ENCODE measurements around the gene ABCC1.

Gene ABCC1

DNA sequence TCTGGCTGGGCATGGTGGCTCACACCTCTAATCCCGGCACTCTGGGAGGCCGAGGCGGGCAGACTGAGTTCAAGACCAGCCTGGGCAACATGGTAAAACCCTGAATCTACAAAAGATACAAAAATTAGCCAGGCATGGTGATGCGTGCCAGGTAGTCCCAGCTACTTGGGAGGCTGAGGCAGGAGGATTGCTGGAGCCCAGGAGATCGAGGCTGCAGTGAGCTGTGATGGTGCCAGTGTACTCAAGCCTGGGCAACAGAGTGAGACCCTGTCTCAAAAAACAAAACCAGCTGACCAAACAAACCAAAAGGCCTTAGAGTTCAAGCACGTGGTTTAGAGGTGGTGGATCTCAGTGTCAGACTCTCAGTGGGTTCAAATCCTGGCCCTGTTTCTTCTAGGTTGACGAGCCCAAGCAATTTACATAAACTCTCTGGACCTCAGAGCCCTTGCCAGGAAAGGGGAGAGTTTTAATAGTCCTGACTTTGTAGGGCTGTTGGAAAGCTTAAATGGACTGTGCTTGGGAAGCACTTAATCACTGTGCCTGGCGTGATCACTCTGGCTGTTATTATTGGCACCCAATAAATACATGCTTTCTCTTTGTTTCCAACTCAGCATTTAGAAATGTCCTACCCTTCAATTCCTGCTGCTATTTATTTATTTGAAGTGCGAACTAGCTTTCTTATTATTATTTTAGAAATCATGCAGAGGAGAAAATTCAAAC is 44.7 kb downstream of the ABCC1 start:
- DNase-seq = no peak

DNA sequence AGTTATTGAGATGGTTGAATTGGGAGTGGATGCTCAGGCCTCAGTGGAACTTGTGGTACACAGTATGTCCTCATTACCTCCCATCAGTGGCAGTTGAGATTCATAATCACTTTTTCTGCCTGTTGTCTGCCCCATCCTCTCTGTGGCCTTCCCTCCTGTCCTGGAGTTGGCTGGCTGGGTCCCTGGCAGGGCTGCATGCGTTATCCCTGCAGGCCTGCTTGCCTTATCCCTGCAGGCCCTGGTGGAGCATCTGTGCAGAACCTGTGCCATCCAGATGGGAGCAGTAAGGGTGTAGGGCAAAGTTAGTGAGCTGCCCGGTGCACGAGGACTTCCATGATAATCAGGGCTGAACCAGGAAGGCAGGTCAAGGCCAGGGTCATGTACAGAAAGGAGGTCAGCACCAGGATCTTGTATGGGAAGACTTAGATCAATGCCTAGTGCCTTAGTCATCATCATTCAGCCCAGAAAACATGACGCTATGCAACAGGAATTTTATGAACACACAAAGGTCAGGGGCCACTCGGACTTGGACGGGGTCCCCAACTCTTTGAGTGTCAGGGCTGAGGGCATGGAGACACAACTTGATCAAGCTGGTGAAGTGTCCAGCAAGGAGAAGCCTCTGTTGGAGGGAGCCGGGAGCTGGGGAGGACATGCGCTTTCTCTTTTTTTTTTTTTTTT is 47.2 kb downstream of the ABCC1 start:
- DNase-seq = no peak

- DNase-seq = no peak
These were observed 51.3 kb downstream of the ABCC1 start for GRCh38 chr16:16000685-16001084.

DNA sequence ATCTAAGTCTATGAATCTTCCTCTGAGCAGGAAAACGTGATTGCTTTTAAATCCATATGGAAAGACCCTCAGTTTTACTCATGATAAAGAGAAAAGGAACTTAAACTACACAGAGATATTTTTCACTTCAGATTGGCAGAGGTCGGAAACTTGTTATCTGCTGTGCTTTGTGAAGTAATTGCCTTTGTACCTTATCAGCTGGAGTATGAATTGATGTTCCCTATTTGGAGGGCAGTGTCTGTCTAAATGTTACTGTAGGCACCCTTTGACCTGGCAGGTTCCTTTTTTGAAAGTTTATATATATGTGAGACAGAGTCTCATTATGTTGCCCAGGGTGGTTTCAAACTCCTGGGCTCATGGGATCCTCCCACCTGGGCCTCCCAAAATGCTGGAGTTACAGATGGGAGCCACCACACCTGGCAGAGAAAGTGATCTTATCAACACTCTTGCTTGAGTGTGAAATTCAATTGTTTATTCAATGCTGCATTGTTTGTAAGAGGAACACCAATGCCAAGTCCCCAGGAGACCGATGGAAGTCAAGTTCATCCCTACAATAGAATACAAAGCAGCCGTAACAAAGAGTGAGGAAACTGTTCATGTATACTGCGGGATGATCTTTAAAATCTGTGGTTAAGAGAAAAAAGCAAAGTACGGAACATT is 52.3 kb downstream of the ABCC1 start:
- no peak for DNase-seq

DNA sequence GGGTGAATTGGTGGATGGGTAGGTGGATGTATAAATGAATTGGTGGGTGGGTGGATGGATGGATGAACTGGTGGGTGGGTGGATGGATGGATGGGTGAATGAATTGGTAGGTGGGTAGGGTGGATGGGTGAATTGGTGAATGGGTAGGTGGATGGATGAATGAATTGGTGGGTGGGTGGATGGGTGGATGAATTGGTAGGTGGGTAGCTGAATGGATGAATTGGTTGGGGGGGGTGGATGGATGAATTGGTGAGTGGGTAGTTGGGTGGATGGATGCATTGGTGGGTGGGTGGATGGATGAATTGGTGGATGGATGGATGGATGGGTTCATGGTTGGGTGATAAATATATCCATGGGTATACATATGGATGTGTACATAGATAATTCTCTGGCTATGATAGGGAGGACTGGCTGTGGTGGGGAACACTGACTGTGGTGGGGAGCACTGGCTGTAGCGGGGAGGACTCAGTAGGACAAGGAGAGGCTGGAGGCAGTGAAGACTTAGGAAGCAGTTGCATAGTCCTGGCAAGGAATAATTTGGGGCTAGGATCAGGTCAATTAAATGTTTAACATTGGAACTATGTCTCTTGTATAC is 54.4 kb downstream of the ABCC1 start:
- no peak for DNase-seq

- DNase-seq = no peak
These were observed 54.9 kb downstream of the ABCC1 start for GRCh38 chr16:16004314-16004749.

- no peak for DNase-seq
These were observed 56.3 kb downstream of the ABCC1 start for GRCh38 chr16:16005721-16006120.

DNA sequence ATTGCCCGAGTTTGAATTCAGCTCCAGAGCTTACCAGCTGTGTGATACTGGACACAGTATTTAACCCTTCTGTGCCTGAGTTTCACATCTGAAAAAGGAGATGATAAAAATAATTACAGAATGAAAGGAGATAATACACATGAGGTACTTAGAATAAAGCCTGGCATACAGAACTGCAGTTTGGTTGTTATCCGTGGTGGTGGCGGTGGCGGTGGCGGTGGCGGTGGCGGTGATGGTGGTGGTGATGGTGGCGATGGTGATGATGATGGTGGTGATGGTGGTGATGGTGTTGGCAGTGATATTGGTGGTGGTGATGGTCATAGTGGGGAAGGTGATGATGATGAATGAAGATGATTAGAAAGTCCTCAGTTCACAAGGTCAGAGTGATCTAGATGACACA is 57.2 kb downstream of the ABCC1 start:
- DNase-seq = no peak

GRCh38 chr16:16007743-16008111 is 58.3 kb downstream of the ABCC1 start:
- no peak for DNase-seq

GRCh38 chr16:16008666-16009065 is 59.2 kb downstream of the ABCC1 start:
- no peak for DNase-seq

GRCh38 chr16:16009401-16009800 is 60.0 kb downstream of the ABCC1 start:
- no peak for DNase-seq

- no peak for DNase-seq
These were observed 60.8 kb downstream of the ABCC1 start for GRCh38 chr16:16010194-16010593.

DNA sequence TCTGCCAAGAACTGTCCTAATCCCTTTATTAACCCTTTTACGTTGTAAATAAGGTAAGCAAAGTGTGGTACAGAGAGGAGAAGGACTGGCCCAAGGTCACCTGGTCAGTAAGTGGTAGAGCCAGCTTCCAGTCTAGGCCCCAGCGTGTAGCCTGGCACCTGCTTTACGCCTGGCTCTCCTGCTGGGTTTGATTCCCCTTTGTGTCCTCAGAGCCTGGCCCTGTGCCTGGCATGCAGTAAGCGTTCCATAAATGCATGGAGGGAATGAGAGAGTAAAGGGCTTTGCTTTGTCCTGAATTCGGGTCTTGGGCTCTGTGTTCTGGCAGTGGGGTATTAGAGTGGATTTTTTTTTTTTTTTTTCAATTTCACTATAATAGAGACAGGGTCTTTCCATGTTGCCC is 62.7 kb downstream of the ABCC1 start:
- DNase-seq = no peak

- DNase-seq = no peak
These were observed 64.4 kb downstream of the ABCC1 start for GRCh38 chr16:16013812-16014211.

GRCh38 chr16:16014329-16015224 is 65.2 kb downstream of the ABCC1 start:
- no peak for DNase-seq

DNA sequence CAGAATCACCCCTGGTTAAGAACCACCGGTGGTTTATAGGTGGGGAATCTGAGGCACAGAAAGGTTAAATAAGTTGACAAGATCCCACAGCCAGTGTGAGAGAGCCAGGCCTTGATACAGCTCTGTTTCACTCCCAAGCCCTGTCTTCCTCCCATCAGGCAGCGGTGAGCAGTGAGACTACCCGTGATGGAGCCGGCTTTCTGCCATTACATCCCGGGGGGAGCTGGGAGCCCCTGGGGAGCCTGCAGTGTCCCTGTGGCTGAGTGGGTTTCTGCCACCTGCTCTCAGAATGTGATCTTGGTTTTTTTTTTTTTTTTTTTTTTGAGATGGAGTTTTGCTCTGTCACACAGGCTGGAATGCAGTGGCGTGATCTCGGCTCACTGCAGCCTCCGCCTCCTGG is 66.4 kb downstream of the ABCC1 start:
- DNase-seq = no peak

DNA sequence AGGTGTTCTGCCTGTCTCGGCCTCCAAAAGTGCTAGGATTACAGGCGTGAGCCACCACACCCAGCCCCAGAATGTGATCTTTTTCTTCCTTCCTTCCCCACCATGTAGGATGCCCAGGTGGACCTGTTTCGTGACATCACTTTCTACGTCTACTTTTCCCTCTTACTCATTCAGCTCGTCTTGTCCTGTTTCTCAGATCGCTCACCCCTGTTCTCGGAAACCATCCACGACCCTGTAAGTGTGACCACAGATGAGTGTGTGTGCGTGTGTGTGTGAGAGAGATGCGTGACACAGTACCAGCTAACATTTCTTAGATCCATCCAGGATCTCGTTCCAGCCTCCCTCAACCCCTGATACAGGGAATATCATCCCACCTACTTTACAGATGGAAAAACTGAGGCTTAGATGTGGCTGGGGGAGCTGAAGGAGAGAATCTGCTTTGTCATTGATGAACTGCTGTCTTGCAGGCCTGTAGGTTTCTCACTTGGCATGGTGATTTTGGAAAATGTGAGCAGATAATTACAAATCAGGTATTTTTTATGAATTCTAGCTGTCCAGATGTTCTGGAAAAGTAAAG is 67.1 kb downstream of the ABCC1 start:
- DNase-seq = no peak

- no peak for DNase-seq
These were observed 68.4 kb downstream of the ABCC1 start for GRCh38 chr16:16017812-16018211.

- DNase-seq = no peak
These were observed 69.3 kb downstream of the ABCC1 start for GRCh38 chr16:16018705-16019104.

- no peak for DNase-seq
These were observed 70.1 kb downstream of the ABCC1 start for GRCh38 chr16:16019488-16019887.

- DNase-seq = no peak
These were observed 70.9 kb downstream of the ABCC1 start for GRCh38 chr16:16020291-16020690.

- DNase-seq = no peak
These were observed 71.6 kb downstream of the ABCC1 start for GRCh38 chr16:16021020-16021419.

- no peak for DNase-seq
These were observed 72.2 kb downstream of the ABCC1 start for GRCh38 chr16:16021646-16021987.

Measured in NCI-H748 treated with DMSO at 0.1 percent for 48 hours (cell line).